Stimulated activated CD8-positive, alpha-beta memory T cell treated with anti-CD3 and anti-CD28 coated beads, Interleukin-15, amount 100 ng/mL, for 1 hour (primary cell): ENCODE data around the gene FBLN5.
"Not testable (repeated sequence)": the region's sequence is repeated elsewhere in the genome, so short reads cannot be mapped to it uniquely, and the experiment has no call there.

Source experiments
- DNase-seq: peaks from one replicate; pipeline ENCODE4 v3.0.0-alpha.2; 2020; ENCODE audit warnings: low read depth

The FBLN5 gene

DNA sequence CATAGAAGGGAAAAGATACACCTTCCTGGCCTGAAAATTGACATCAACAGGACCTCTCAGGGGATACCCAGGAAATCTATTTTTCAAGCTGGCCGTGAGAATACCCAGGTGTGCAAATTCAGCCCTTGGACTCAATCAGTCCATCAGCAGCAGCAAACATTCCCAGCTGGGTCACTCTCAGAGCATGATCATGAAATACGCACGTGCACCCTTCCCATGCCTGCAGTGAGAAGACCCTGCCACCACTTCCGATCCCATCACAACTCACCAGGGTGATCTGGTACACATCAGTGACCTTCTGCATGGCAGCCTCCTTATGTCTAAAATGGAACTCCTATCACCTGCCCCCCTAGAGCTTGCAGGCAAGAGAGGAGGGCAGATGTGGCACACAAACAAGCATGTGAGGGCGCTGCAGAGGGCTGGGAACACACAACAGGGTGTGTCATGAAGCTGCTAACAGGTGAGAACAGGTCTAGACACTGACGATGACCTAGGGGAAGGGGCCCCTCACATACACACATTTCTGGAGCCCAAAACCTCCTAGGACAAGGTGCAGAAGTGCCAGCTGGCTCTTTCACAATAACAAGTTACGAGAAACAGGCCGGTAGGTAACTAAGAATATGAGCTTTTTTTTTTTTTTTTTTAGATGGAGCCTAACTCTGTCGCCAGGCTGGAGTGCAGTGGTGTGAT lies 42.4 kb downstream of the FBLN5 start:
- no peak for DNase-seq

- DNase-seq, result no peak
Observed at GRCh38 chr14:91904483-91904882, 43.0 kb downstream of the FBLN5 start.

DNA sequence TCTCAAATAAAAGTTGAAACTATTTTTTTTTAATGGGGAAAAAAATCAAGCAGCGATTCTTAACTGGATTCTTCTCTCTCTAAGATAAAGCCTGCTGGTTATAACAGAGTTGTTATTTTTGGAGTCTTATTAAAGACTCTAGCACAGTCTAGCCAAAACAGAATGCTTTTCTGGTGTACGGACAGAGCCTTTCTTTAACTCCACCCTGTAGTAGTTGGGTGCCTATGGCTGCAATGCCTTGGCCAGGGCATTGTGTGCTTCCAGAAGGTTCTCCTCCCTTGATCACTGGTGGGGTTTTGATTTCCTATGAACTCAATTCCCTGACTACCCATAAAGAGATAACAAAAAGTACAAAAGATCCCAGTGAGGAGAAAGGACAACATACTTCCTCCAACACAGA lies 44.4 kb downstream of the FBLN5 start:
- no peak for DNase-seq

DNA sequence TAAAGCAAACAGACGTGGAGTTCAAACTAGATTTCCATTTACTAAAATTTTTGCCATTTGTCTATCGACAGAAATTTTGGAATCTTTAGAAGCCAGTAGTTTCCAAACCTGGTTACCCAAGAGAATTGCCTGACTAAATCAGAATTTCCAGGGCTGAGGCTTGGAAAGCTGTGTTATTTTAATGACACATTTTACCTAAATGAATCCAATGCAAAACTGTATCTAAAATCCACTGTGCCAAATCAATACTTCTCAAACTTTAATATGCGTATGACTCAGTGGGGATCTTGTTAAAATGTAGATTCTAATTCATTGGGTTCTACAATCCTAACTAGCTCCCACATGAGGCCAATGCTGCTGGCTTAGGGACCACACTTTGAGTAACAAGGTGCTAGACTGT lies 45.2 kb downstream of the FBLN5 start:
- no peak for DNase-seq

GRCh38 chr14:91901449-91902226 lies 45.9 kb downstream of the FBLN5 start:
- no peak for DNase-seq

DNA sequence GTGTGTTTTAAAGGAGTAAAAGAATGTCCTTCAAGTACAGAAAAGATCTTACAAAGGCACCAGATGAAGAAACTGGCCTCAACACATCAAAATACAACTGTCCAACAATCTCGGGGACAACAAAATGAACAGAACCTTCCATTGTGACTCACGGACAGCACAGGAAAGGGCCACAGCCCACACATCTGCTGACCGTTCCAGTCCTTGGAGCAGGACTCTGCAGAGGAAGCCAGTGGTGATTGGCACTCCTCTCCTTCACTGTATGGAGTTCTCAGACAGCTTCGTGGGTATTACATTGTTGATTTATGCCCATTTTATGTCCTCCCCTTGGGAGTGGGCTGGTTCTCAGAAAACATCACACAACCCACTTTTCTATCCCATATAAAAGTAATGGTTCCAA lies 47.7 kb downstream of the FBLN5 start:
- no peak for DNase-seq

DNA sequence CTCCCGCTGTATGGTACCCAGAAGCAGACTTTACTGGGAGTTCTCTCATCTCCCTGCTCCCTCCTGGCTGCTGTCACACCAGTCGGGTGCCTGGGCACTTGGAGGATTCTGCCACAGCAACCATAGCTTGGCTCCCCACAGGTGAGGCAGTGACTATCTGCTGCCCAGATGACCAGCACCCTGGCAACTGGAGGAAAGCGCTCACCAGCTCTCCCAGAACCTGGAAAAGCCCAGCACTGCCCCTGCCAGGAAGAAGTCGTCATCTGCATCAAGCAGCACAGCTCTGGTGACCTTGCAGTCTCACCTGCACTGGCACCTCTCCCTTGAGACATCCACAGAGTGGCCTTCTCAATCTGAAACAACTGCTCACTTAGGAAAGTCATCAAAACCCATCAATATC lies 48.3 kb downstream of the FBLN5 start:
- DNase-seq, result no peak

DNA sequence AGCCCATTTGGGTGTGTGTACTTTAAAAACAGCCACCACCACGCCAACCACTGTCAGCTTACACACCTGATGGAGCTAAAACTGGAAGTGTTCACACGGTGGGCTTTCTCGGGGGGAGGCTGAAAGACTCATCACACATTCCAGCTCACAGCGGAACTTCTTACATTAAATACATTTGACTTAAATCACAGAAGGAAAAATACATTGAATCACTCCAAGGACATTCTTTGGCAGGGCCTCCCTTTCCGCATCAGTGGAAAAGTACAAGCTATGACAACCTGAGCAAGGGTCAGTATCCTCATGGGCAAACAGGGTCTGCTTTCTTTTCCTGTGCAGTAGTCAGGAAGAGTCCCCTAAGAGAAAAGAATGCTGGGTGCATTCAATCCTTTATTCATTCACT lies 49.1 kb downstream of the FBLN5 start:
- no peak for DNase-seq

- not testable (repeated sequence) for DNase-seq
Observed at GRCh38 chr14:91897716-91898115, 49.8 kb downstream of the FBLN5 start.

DNA sequence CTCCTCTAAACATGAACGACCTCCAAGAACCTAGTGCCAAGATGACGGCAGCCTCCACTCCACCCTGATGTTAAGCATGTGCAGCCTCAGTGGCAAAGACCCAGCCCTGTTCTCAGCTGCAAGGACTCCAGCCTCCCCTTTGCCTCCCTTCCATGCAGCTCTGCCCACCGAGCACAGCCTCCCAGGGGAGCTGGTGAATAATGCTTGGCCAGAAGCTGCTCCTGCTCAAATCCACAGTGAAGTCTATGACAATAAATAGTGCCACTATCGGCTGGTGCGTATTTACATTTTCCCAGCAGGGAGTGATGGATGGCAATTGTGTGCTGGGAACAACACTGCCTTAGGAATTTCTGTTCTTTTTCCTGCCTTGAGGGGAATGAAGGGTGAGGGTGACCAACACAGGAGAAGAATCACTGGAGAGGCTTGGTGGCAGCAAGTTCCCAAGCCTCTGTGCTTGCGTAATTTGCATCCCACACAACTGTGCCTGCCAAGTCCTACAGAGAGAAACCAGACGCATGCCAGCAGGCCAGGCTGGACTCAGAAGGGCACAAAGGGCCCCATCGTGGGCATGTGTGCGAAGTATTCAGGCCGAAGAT lies 50.3 kb downstream of the FBLN5 start:
- no peak for DNase-seq

DNA sequence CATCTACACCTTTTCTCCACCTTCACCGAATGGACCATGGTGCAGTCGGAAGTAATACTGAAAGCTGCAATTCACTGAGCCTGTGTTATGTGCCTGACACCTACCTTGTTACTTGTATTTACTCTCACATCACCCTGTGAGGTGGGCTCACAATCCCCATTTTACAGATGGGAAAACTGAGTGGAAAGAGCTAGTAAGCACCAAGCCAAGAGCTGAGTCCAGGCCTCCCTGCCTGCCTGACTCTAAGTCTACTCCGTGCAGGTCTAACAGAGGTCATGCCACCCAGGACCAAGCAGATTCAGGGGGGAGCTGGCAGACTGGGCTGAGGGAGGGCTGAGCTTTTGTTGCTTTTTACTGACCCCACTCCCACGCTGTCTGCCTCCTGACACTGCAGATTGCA lies 51.1 kb downstream of the FBLN5 start:
- DNase-seq, result no peak

DNA sequence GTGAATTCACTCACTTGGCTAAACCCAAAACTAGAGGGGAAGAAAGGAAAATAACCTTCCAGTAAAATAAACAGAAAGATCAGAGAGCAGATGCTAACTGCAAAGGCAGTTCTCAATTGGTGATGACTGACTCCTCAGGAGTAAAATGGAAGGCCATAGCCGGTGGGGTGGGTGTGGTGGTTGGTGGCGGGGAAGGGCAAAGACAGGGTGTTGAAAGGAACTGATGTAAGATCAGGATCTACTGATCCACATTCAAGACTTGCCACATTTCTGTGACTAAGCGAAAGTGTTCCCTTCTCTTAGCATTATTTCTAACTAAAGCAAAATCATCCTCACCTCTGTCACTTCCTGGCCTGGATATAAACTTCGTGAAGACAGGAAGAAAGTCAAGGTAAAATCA lies 53.8 kb downstream of the FBLN5 start:
- DNase-seq, result no peak

DNA sequence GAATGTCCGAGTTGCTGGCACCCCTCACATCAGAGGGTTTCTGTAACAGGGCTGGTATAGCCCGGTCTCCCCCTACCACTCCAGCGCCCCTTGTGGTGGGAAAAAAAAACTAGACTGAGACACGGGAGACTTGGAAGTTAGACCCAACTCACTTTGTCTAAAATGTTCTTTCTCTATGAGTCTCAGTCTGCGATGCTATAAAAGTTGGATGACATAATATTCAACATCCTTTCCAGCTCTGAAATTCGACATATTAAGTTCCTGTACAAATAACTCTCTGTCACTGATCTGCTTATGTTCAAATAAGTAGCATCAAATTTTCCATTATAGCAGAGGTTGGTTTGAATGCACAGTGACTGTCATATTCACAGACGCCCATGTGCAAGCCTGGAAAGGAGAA lies 54.5 kb downstream of the FBLN5 start:
- DNase-seq, result no peak

GRCh38 chr14:91891721-91892220 lies 55.7 kb downstream of the FBLN5 start:
- no peak for DNase-seq

DNA sequence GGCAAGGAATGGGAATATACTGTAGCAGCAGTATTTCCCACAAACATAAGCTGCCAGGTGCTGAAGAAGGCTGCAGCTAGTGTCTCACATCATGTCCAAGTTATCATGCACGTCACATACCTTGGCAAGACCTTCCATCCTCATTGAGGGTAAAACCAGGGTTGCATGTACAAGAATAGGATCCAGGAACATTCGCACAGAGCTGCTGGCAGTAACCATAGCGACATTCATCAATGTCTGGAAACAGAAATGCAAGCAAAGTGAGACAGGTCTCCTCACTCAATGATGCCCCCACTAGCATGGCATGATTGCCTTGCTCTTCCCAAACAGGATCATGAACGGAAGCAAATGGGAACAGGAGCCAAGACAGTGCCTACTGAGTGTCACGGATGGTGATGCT lies 56.4 kb downstream of the FBLN5 start:
- DNase-seq, result no peak

DNA sequence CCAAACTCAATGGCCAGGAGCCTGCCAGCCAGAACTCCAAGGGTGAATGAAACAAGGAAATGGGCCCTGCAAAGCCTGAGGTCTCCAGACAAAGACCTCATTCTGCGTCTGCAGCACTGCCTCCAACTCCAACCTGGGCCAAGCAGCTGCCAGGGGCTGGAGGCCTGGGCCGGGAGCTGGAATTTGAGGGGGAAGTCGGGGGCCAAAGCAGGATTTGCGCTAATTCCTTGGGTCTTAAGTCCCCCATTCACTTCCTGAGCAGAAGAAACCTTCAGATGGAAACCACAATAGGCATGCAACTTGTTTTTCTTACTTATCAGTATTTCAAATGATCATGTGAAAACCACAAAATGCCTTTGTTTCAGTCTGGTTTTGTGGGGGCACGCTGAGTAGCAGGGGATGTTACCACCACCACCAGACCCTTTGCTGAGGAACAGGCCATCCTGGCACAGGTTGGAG lies 57.2 kb downstream of the FBLN5 start:
- DNase-seq, result no peak

DNA sequence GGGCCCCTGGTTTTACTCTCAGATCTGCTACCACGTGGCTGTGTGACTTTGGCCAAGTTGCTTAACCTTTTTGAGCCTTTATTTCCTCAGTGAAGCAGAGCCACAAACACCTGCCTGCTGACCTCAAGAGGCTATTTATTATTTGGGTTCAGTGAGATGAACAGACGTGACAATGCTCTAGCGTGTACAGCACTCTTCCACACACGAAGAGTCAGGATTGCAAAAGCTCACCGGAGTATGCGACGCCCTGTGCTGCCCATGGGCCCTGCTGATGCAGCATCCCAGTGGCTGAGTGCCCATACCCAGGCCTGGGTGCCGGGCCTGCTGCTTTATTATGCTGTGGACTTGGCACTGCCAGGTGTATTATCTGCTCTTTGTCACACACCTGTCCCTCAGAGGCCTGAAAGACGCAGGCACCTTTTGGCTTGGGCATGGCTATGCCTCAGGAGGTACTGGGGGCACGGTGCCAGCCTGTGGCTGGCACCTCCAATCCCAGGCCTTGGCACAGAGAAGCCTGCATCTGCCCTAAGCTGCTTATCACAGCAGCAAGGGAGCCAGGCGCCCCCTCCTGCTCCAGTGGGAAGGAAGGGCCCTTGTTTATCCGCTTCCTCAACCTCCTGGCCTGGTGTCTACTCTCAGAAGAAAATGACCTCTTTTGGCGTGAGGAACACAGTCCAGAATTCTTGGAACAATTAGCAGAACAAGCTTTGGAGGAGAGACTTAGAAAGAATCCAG lies 57.9 kb downstream of the FBLN5 start:
- no peak for DNase-seq

DNA sequence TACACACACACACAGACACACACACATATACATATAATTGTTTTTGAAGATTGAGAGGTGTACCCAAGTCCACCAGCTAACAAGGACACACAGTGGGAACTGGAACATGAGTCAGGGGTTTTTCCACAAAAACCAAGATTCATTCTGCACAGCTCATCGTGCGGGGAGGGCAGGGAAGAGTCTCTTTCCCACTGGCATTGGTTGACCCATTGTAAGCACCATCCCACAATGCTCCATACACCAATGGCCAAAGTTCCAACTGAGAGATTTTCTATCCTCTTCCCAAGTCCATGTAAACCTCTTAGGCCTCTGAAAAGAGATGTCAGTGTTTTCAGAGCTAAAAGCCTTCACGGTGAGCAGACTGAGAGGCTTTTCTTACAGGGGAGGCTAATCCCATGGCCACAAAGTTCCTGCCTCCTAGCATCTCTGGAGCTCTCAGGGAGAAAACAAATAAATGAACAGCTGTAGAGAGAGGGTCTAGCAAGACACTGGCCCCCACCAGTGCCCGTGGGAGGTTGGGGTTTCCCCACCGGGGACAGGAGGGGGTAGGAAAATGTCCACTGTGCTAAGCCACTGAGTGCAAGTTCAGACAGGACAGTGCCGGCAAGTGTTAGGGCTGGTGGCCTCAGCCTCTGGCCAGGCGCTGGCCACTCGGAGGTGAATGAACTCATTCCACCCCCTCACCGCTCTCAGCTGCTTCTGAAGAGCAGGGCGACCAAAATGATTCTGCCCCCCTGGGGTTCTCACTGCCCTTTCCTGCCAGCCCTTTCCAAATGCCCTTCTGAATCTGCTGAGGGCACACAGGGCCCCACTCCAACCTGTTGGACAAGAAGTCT lies 58.6 kb downstream of the FBLN5 start:
- DNase-seq, result no peak

GRCh38 chr14:91886961-91887360 lies 60.5 kb downstream of the FBLN5 start:
- DNase-seq, result no peak

GRCh38 chr14:91885839-91886238 lies 61.7 kb downstream of the FBLN5 start:
- DNase-seq, result no peak

DNA sequence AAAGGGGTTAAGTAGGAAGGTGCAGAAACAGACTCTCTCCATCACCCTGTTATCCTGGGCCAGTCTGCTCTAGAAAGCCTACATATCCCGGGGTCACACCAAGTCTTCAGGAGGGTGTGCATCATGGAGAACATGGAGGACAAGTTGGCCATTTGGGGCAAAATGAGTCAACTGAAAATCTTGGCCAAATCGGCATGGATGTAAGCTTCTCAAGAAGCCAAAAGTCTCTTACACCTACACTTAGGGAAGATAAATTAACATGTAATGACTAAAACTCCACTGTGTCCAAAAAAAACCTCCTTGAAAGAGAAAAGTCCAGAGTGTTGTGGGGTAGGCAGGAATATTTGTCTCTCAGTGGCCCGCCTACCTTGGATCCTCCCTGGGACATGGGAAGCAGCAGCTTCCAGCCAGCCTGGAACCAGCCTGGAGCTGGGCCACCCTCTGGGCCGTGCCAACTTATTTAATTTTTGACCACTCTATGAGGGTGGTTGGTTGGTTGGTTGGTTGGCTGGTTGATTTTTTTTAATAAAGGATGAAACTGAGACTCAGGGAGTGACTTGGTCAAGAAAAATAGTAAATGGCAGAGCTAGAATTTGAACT lies 62.3 kb downstream of the FBLN5 start:
- no peak for DNase-seq
